Right lobe of liver (tissue), 4 donors: Measurements from ENCODE around the gene CCDC24.

Source experiments
- CTCF ChIP-seq, 4 donors: fragments of 200-600 bp in 3 of 4; fragments of 450-650 bp in 1 of 4; IDR thresholded peaks; one replicate each; pipeline versions ENCODE4 v1.5.1 to v1.8.0; 2016 to 2022; ENCODE audit warnings: antibody characterized with exemption in 4 of 4, mild to moderate bottlenecking in 2 of 4
- POLR2A ChIP-seq: fragments of 450-650 bp; IDR thresholded peaks from one replicate; pipeline ENCODE4 v1.6.1; 2017; ENCODE audit warnings: antibody characterized with exemption, mild to moderate bottlenecking
- donor health status: DM: no; HTN: no; CAD: no.
- donor health status: DM: no; HTN: no; CAD: no.
- donor health status: DM: no; HTN: yes; CAD: no.

GRCh38 chr1:44024031-44024902 is 32.9 kb downstream of the CCDC24 start:
- TF ChIP-seq CTCF (IDR thresholded peaks at IDR 0.05) (no peak), POLR2A (no peak)
